Activated CD4-positive, alpha-beta T cell treated with anti-CD3 and anti-CD28 coated beads for 48 hours (primary cell): ENCODE data around the gene ADAMTS20.
"Not testable (repeated sequence)": the region's sequence is repeated elsewhere in the genome, so short reads cannot be mapped to it uniquely, and the experiment has no call there.

ENCODE experiments used
- DNase-seq: peaks from one replicate; pipeline ENCODE4 v3.0.0-alpha.2; 2020

The ADAMTS20 gene

GRCh38 chr12:43352001-43352400 is 200.0 kb downstream of the ADAMTS20 start:
- no peak for DNase-seq

- no peak for DNase-seq
Measured at GRCh38 chr12:43349863-43350262, 202.1 kb downstream of the ADAMTS20 start.

GRCh38 chr12:43348221-43348620 is 203.8 kb downstream of the ADAMTS20 start:
- DNase-seq, result no peak

- DNase-seq, result no peak
Measured at GRCh38 chr12:43347026-43347425, 205.0 kb downstream of the ADAMTS20 start.

- DNase-seq, result no peak
Measured at GRCh38 chr12:43345023-43345422, 207.0 kb downstream of the ADAMTS20 start.

- not testable (repeated sequence) for DNase-seq
Measured at GRCh38 chr12:43341785-43342313, 210.2 kb downstream of the ADAMTS20 start.

- DNase-seq, result no peak
Measured at GRCh38 chr12:43338848-43339526, 213.0 kb downstream of the ADAMTS20 start.

- no peak for DNase-seq
Measured at GRCh38 chr12:43337571-43338444, 214.2 kb downstream of the ADAMTS20 start.

- no peak for DNase-seq
Measured at GRCh38 chr12:43336962-43337555, 214.9 kb downstream of the ADAMTS20 start.

GRCh38 chr12:43333644-43334043 is 218.4 kb downstream of the ADAMTS20 start:
- no peak for DNase-seq

GRCh38 chr12:43332977-43333640 is 218.9 kb downstream of the ADAMTS20 start:
- DNase-seq, result no peak

- no peak for DNase-seq
Measured at GRCh38 chr12:43331935-43332334, 220.1 kb downstream of the ADAMTS20 start.

- DNase-seq, result no peak
Measured at GRCh38 chr12:43329375-43329774, 222.6 kb downstream of the ADAMTS20 start.

- DNase-seq, result no peak
Measured at GRCh38 chr12:43325786-43326185, 226.2 kb downstream of the ADAMTS20 start.

GRCh38 chr12:43320281-43320680 is 231.7 kb downstream of the ADAMTS20 start:
- DNase-seq, result no peak

- no peak for DNase-seq
Measured at GRCh38 chr12:43318021-43318420, 234.0 kb downstream of the ADAMTS20 start.

- no peak for DNase-seq
Measured at GRCh38 chr12:43317156-43317555, 234.8 kb downstream of the ADAMTS20 start.

GRCh38 chr12:43316520-43316919 is 235.5 kb downstream of the ADAMTS20 start:
- no peak for DNase-seq

GRCh38 chr12:43315961-43316360 is 236.0 kb downstream of the ADAMTS20 start:
- DNase-seq, result no peak

- no peak for DNase-seq
Measured at GRCh38 chr12:43312991-43313505, 239.0 kb downstream of the ADAMTS20 start.

- DNase-seq, result no peak
Measured at GRCh38 chr12:43310596-43310995, 241.4 kb downstream of the ADAMTS20 start.

GRCh38 chr12:43309959-43310358 is 242.0 kb downstream of the ADAMTS20 start:
- DNase-seq, result no peak

- DNase-seq, result no peak
Measured at GRCh38 chr12:43308776-43309175, 243.2 kb downstream of the ADAMTS20 start.
